SK-MEL-5 (cell line): ENCODE measurements around the gene SET. TPM values are rescaled to one million over a fixed set of nuclear protein-coding genes. Genes with fewer than 3 reads are reported as not detected.
"Not testable (repeated sequence)": the region's sequence is repeated elsewhere in the genome, so short reads cannot be mapped to it uniquely, and the experiment has no call there.

Source experiments
- DNase-seq: peaks from one replicate; pipeline ENCODE4 v3.0.0-alpha.2; 2016; ENCODE audit warnings: low read depth, low spot score
- in situ Hi-C: cut with HindIII; loops from 2 replicates; pipeline ENCODE4 v1.10.0; 2016; ENCODE audit warnings: low sequenced_read_pairs, high pct_unique_total_duplicates, low pct_unique_long_range_greater_than_20kb
- polyA plus RNA-seq, 2 experiments: library from polyadenylated mRNA; depleted of rRNA; stranded (reverse); fragments of >200 nt; gene quantifications; 2 replicates each; pipeline ENCODE4 v1.2.3, GENCODE V29; 2015
- total RNA-seq: library from RNA; depleted of rRNA; stranded (reverse); fragments of >200 nt; shearing (Covaris generic); gene quantifications from 2 replicates; pipeline ENCODE4 v1.2.3, GENCODE V29; 2014; rRNA removed

SET gene
- 797 and 827 TPM in 2 replicates for total RNA-seq
- polyA plus RNA-seq (2015; cell fraction: cytosol; rRNA removed): 241 and 316 TPM in 2 replicates
- polyA plus RNA-seq (2015; cell fraction: nucleus; rRNA removed): 291 and 422 TPM in 2 replicates

- in situ Hi-C loops: no loop called here
- peak; percentile 93 for DNase-seq
Measured at GRCh38 chr9:128688501-128689292, at the start of gene SET. Gene SET (plus strand): TSS chr9:128689222. CDS start chr9:128689583, 361 bp downstream.

- in situ Hi-C loops: no loop called here
- no peak for DNase-seq
Measured at GRCh38 chr9:128640603-128641002, 48.4 kb upstream of the SET start.

GRCh38 chr9:128642675-128643245 is 46.3 kb upstream of the SET start:
- DNase-seq: no peak
- in situ Hi-C loops: no loop called here

GRCh38 chr9:128643519-128644300 is 45.3 kb upstream of the SET start:
- in situ Hi-C loops: no loop called here
- DNase-seq: peak; percentile 48

- in situ Hi-C loops: not testable (repeated sequence)
- peak; percentile 66 for DNase-seq
Measured at GRCh38 chr9:128648206-128648605, 40.8 kb upstream of the SET start.

GRCh38 chr9:128651798-128652197 is 37.2 kb upstream of the SET start:
- in situ Hi-C loops: no loop called here
- no peak for DNase-seq

- DNase-seq: no peak
- in situ Hi-C loops: no loop called here
Measured at GRCh38 chr9:128653908-128654307, 35.1 kb upstream of the SET start.

GRCh38 chr9:128654481-128654880 is 34.5 kb upstream of the SET start:
- in situ Hi-C loops: no loop called here
- DNase-seq: no peak

- peak; percentile 94 for DNase-seq
- in situ Hi-C loops: no loop called here
Measured at GRCh38 chr9:128656416-128657343, 32.3 kb upstream of the SET start, which contains the start of gene DYNC2I2. Gene DYNC2I2 (minus strand): TSS chr9:128656847. CDS start chr9:128656726, 121 bp downstream.

GRCh38 chr9:128657344-128657704 is 31.7 kb upstream of the SET start:
- no peak for DNase-seq
- in situ Hi-C loops: no loop called here

- in situ Hi-C loops: no loop called here
Measured at GRCh38 chr9:128657796-128658195, 31.2 kb upstream of the SET start.

GRCh38 chr9:128666481-128666941 is 22.5 kb upstream of the SET start:
- in situ Hi-C loops, DNase-seq: not testable (repeated sequence)

More at GRCh38 chr9:128657796-128658195, 31.2 kb upstream of the SET start:
- DNase-seq: no peak

GRCh38 chr9:128669786-128670185 is 19.2 kb upstream of the SET start:
- in situ Hi-C loops: no loop called here
- DNase-seq: no peak

- DNase-seq: no peak
- in situ Hi-C loops: no loop called here
Measured at GRCh38 chr9:128675382-128675781, 13.6 kb upstream of the SET start.

- DNase-seq: no peak
- in situ Hi-C loops: no loop called here
Measured at GRCh38 chr9:128677794-128678193, 11.2 kb upstream of the SET start.

- peak; percentile 50 for DNase-seq
Measured at GRCh38 chr9:128683340-128684064, 5.5 kb upstream of the SET start.

GRCh38 chr9:128684065-128684324 is 5.0 kb upstream of the SET start:
- DNase-seq: no peak
- in situ Hi-C loops: no loop called here

More at GRCh38 chr9:128683340-128684064, 5.5 kb upstream of the SET start:
- in situ Hi-C loops: no loop called here
